ENCODE results near the gene EMC9.
"Not testable (repeated sequence)": the region's sequence is repeated elsewhere in the genome, so short reads cannot be mapped to it uniquely, and the experiment has no call there.

The EMC9 gene

DNA sequence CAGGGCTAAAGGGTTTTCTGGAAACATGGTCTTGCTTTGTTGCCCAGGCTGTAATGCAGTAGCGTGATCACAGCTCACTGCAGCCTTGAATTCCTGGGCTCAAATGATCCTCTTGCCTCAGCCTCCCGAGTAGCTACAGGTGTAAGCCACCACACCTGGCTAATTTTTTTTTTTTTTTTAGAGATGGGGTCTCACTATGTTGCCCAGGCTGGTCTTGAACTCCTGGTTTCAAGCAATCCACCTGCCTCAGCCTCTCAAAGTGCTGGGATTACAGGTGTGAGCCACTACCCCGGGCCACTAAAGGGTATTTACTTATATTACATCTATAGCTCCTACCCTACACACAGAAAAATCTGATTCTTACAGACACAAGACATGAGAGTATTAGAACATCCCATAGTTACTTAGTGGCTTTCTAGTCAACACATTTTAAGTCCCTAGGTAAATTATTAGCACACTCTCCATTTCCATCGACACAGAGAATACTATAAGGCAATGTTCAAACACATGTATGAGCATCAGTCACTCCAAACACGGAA is 33.0 kb downstream of the EMC9 start:
- H3K9me3 ChIP-seq (replicated peaks in 1 of 11), result peaks cover 0 to 19% (median 15%) of the 10 kb centered on the region in 11 experiments; a peak in 17 of 22 replicates
- no peak overlapping the region for H3K9ac ChIP-seq
- H3K4me1 ChIP-seq, result peaks cover 19 to 45% (median 26%) of the 10 kb centered on the region in 10 experiments
- peaks cover 15 to 23% (median 19%) of the 10 kb centered on the region in 11 experiments for H3K36me3 ChIP-seq
- no peak overlapping the region for H3K4me3 ChIP-seq
- peaks cover 0 to 4% (median 0%) of the 10 kb centered on the region in 11 experiments; a peak in 1 of 22 replicates for H4K20me1 ChIP-seq
- TF ChIP-seq Cebpa-rat (IDR thresholded peaks at IDR 0.05), result no peak
- H3K27me3 ChIP-seq, result no peaks in the 10 kb centered on the region
- H3K4me2 ChIP-seq, result peak overlapping the region in 2 of 11 experiments; percentile 4 to 17; a peak in 3 of 22 replicates
- H3K27ac ChIP-seq, result peak overlapping the region in 3 of 11 experiments; percentile 12 to 46 (median 45); a peak in 1 of 22 replicates

DNA sequence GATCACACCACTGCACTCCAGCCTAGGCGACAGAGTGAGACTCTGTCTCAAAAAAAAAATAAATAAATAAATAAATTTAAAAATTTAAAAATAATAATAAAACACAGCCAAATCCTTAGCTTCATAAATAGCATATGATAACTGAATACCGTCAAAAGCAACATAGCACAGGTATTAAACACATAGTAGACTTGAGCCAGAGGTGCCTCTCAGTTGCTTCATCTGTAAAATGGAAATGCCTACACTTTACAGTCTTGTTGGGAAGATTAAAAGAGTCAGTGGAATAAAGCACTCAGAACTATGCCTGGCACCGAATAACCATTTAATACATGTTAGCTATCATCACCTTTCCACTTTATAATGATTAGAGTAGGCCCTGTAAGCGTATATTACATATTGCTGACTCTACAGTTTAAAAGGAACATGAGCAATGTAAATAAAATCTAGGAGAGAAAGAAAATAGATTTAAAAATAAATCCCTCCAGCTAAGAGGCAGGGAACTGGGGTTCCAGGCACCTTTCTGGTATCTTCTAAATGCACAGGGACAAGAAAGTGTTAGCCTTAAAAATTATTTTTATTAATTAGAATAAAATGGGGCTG is 34.6 kb downstream of the EMC9 start:
- H3K27me3 ChIP-seq, result no peaks in the 10 kb centered on the region
- TF ChIP-seq Cebpa-rat (IDR thresholded peaks at IDR 0.05), result no peak
- 0 out of 22 replicates have a peak overlapping the region, but pooled peaks of 1 of the 11 experiments have one; percentile 58 for H3K9ac ChIP-seq
- peaks cover 0 to 28% (median 22%) of the 10 kb centered on the region in 11 experiments; a peak in 17 of 22 replicates for H3K9me3 ChIP-seq (replicated peaks in 1 of 11)
- peak overlapping the region in 1 of 11 experiments; percentile 5; a peak in 1 of 22 replicates for H3K27ac ChIP-seq
- H3K4me1 ChIP-seq, result peaks cover 17 to 43% (median 23%) of the 10 kb centered on the region in 10 experiments
- peak overlapping the region in 1 of 11 experiments; percentile 70; a peak in 1 of 22 replicates for H3K4me2 ChIP-seq
- peaks cover 0 to 15% (median 0%) of the 10 kb centered on the region in 11 experiments; a peak in 1 of 22 replicates for H4K20me1 ChIP-seq
- no peak overlapping the region for H3K4me3 ChIP-seq
- H3K36me3 ChIP-seq, result peaks cover 31 to 40% (median 35%) of the 10 kb centered on the region in 11 experiments

DNA sequence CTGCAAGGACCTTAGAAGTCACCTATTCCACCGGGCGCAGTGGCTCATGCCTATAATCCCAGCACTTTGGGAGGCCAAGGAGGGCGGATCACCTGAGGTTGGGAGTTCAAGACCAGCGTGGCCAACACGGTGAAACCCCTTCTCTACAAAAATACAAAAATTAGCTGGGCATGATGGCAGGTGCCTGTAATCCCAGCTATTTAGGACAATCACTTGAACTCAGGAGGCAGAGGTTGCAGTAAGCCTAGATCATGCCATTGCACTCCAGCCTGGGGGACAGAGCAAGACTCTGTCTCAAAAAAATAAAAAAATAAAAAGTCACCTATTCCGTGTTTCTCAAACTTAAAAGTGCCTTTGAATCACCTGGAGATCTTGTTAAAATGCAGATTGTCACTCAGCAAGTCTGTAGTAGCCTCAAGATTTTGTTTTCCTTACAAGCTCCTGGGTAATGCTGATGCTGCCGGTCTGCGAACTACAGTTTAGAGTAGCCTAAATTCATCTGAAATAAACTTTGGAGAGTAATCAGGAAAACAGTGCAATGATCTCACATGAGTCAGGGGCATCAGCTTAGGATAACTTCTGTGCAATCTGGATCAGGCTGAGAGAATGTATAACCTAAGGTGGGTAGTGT is 35.7 kb downstream of the EMC9 start:
- Histone ChIP-seq H4K20me1 (peaks cover 0 to 26% (median 0%) of the 10 kb centered on the region in 11 experiments; a peak in 2 of 22 replicates), H3K4me2 (peak overlapping the region in 2 of 11 experiments; percentile 33 to 70; a peak in 3 of 22 replicates), H3K27ac (peak overlapping the region in 1 of 11 experiments; percentile 5; a peak in 1 of 22 replicates), H3K4me1 (peaks cover 13 to 36% (median 21%) of the 10 kb centered on the region in 10 experiments), H3K36me3 (peaks cover 42 to 48% (median 46%) of the 10 kb centered on the region in 11 experiments), H3K9me3 (replicated peaks in 1 of 11) (peaks cover 0 to 28% (median 22%) of the 10 kb centered on the region in 11 experiments; a peak in 17 of 22 replicates), H3K9ac (peak overlapping the region in 1 of 11 experiments; percentile 58; a peak in 1 of 22 replicates)
- H3K27me3 ChIP-seq, H3K4me3 ChIP-seq: not testable (repeated sequence)

GRCh38 chr14:24103451-24103850 is 37.9 kb downstream of the EMC9 start:
- Histone ChIP-seq H3K27me3 (no peaks in the 10 kb centered on the region), H3K27ac (no peak overlapping the region), H3K4me3 (no peak overlapping the region), H3K4me2 (no peak overlapping the region), H4K20me1 (peaks cover 0 to 49% (median 5%) of the 10 kb centered on the region in 11 experiments; a peak in 8 of 22 replicates), H3K9ac (no peak overlapping the region), H3K36me3 (peaks cover 64 to 71% (median 68%) of the 10 kb centered on the region in 11 experiments), H3K9me3 (replicated peaks in 1 of 11) (peaks cover 0 to 28% (median 22%) of the 10 kb centered on the region in 11 experiments; a peak in 17 of 22 replicates), H3K4me1 (peaks cover 0 to 38% (median 8%) of the 10 kb centered on the region in 10 experiments; a peak in 11 of 20 replicates)
- no peak for TF ChIP-seq Cebpa-rat (IDR thresholded peaks at IDR 0.05)

- H4K20me1 ChIP-seq, result peaks cover 0 to 58% (median 5%) of the 10 kb centered on the region in 11 experiments; a peak in 8 of 22 replicates
- no peak overlapping the region for H3K4me3 ChIP-seq
- peaks cover 74 to 80% (median 78%) of the 10 kb centered on the region in 11 experiments for H3K36me3 ChIP-seq
- H3K4me1 ChIP-seq, result peaks cover 0 to 37% (median 6%) of the 10 kb centered on the region in 10 experiments; a peak in 10 of 20 replicates
- TF ChIP-seq Cebpa-rat (IDR thresholded peaks at IDR 0.05), result no peak
- H3K4me2 ChIP-seq, result no peak overlapping the region
- peaks cover 0 to 28% (median 22%) of the 10 kb centered on the region in 11 experiments; a peak in 17 of 22 replicates for H3K9me3 ChIP-seq (replicated peaks in 1 of 11)
- no peak overlapping the region for H3K9ac ChIP-seq
- no peaks in the 10 kb centered on the region for H3K27me3 ChIP-seq
- H3K27ac ChIP-seq, result no peak overlapping the region
Measured at GRCh38 chr14:24102357-24103048, 38.9 kb downstream of the EMC9 start.

DNA sequence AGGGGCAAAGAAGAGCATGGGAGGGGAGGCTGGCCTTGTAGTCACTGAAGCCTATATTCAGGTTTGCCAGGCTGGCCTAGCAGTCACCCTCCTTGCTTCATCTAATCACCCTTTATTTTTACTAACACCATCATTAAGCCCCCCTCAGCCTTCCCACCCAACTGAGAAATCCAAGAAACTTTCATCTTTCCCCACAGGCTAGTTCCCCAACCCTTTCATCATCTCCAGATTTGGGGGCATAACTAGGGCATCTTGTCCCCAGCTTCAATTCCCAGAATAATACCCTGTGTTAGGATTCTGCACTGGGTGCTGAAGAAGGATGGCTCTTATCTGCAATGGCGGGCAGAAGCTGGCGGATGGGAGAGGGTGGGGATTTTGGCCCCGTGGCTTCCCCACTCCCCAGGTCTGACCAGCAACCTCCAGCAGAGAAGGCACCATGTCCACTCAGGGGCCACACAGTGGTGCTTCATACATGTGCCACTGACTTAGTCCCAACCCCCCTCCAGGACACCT is 40.4 kb downstream of the EMC9 start:
- Histone ChIP-seq H3K36me3 (peaks cover 85 to 95% (median 90%) of the 10 kb centered on the region in 11 experiments), H3K4me3 (no peak overlapping the region), H4K20me1 (peaks cover 0 to 73% (median 5%) of the 10 kb centered on the region in 11 experiments; a peak in 9 of 22 replicates)

GRCh38 chr14:24100197-24100981 is 41.0 kb downstream of the EMC9 start:
- peaks cover 0 to 28% (median 22%) of the 10 kb centered on the region in 11 experiments; a peak in 17 of 22 replicates for H3K9me3 ChIP-seq (replicated peaks in 1 of 11)
- H3K27me3 ChIP-seq, result no peaks in the 10 kb centered on the region
- no peak overlapping the region for H3K4me3 ChIP-seq
- H3K9ac ChIP-seq, result peak overlapping the region in 2 of 11 experiments; percentile 3 to 7; a peak in 1 of 22 replicates
- no peak for TF ChIP-seq Cebpa-rat (IDR thresholded peaks at IDR 0.05)
- peaks cover 13 to 37% (median 21%) of the 10 kb centered on the region in 10 experiments for H3K4me1 ChIP-seq
- H3K4me2 ChIP-seq, result peak overlapping the region in 1 of 11 experiments; percentile 20; a peak in 1 of 22 replicates
- H4K20me1 ChIP-seq, result peaks cover 0 to 78% (median 5%) of the 10 kb centered on the region in 11 experiments; a peak in 9 of 22 replicates
- H3K36me3 ChIP-seq, result peaks cover 85 to 97% (median 90%) of the 10 kb centered on the region in 11 experiments
- H3K27ac ChIP-seq, result 0 out of 22 replicates have a peak overlapping the region, but pooled peaks of 1 of the 11 experiments have one; percentile 2

More for the DNA sequence above, 40.4 kb downstream of the EMC9 start:
- peaks cover 7 to 37% (median 15%) of the 10 kb centered on the region in 10 experiments for H3K4me1 ChIP-seq
- H3K4me2 ChIP-seq, result no peak overlapping the region
- H3K9ac ChIP-seq, result peak overlapping the region in 1 of 11 experiments; percentile 7; a peak in 1 of 22 replicates
- H3K9me3 ChIP-seq (replicated peaks in 1 of 11), result peaks cover 0 to 28% (median 22%) of the 10 kb centered on the region in 11 experiments; a peak in 17 of 22 replicates
- no peak for TF ChIP-seq Cebpa-rat (IDR thresholded peaks at IDR 0.05)
- H3K27me3 ChIP-seq, result no peaks in the 10 kb centered on the region
- H3K27ac ChIP-seq, result no peak overlapping the region

Data from BLaER1 treated with 17β-estradiol and CSF1 and Interleukin-3, amounts not matched to agents 10 nM and 100 nM (cell line).